ENCODE results near the gene DPP7. TPM values are rescaled to one million over a fixed set of nuclear protein-coding genes. Genes with fewer than 3 reads are reported as not detected.

Gene DPP7
- total RNA-seq, result 100 to 1,000 TPM in 1 of 4 donors, 10 to 100 TPM in 3; 23.2 to 100 (median 76.8) TPM

DNA sequence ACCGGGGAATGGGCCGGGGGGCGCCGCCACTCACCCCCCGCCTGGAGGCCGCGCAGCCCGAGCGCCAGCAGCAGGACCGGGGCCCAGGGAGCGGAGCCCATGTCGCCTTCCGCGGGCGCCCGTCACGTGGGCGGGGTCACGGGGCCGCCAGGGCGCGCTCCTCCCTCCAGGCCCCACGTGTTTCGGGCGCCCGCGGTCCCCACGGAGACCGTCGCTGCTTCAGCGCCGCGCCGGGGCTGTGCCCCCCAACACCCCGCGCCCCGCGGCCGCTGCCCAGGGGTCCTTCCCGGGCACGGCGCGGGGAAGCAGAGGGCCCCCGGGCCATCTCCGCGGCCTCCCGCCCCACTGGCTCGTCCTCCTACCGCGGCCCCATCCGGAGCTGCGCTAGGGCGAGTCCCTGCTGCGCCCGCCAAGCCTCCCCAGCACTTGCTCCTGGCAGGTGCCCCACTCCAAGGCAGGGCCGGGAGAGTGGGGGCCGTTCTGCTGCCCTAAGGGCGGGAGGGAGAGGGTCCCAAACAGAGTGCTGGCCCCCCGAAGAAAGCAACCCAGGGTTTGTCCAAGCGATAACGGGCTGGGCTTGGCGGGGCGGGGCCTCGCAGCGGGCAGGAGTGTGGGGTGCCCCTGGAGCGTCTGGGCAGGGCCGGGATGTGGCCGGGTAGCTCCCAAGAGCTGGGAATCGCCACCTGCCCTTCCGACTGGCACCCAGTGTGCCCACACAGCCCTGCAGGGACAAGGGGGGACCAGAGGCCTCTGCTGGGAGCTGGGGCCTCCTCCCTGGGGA lies at the start of gene DPP7:
Gene DPP7 (minus strand): TSS at position 121 of the 781 bp plus-strand sequence. CDS start 20 bp downstream, at position 101.
- Histone ChIP-seq H3K4me1 (peaks cover 0 to 6% of the 10 kb centered on the region in 2 donors), H3K36me3 (no peaks in the 10 kb centered on the region), H3K27ac (peak within 1 kb of the TSS in 1 of 2 donors; percentile 1), H3K9me3 (no peaks in the 10 kb centered on the region), H3K4me3 (peak within 1 kb of the TSS; percentile 21 to 59), H3K27me3 (no peaks in the 10 kb centered on the region)
- intact Hi-C loops (cut with DNase I; ENCODE audit: low total_unique reads), result loop anchor here (10.0 kb wide), 1 partner anchor 110 kb away; the partner anchor contains the start of genes CYSRT1, RNF208 and RNF224
- TF ChIP-seq, protein P1, sequence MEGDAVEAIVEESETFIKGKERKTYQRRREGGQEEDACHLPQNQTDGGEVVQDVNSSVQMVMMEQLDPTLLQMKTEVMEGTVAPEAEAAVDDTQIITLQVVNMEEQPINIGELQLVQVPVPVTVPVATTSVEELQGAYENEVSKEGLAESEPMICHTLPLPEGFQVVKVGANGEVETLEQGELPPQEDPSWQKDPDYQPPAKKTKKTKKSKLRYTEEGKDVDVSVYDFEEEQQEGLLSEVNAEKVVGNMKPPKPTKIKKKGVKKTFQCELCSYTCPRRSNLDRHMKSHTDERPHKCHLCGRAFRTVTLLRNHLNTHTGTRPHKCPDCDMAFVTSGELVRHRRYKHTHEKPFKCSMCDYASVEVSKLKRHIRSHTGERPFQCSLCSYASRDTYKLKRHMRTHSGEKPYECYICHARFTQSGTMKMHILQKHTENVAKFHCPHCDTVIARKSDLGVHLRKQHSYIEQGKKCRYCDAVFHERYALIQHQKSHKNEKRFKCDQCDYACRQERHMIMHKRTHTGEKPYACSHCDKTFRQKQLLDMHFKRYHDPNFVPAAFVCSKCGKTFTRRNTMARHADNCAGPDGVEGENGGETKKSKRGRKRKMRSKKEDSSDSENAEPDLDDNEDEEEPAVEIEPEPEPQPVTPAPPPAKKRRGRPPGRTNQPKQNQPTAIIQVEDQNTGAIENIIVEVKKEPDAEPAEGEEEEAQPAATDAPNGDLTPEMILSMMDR (IDR thresholded peaks at IDR 0.05), result peak in 1 of 4 experiments; percentile 4
- peak; percentile 10 to 25 for TF ChIP-seq POLR2A (IDR thresholded peaks at IDR 0.05)
- peak in 1 of 2 donors; percentile 55 for DNase-seq

DNA sequence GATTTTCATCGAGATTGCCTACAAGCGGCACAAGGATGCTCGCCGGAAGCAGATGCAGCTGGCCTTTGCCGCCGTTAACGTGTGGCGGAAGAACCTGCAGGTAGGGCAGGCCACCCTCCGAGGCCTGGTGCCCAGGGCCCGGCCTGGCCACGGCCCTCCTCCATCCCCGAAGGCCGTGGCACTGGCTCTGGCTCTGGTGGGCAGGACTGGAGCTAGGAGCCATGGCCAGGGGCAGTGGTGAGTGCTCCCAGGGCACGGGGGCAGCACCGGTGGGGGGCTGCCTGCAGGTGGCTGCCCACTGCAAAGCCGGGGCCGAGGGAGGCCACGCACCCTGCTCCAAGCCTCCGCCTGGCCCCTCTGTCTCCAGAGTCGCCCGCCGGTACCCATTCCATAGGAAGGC lies 49.3 kb upstream of the DPP7 start:
- no peak overlapping the region for H3K27ac ChIP-seq
- intact Hi-C loops (cut with DNase I; ENCODE audit: low total_unique reads), result no loop called here
- TF ChIP-seq, protein P1 (IDR thresholded peaks at IDR 0.05), result no peak
- no peak for TF ChIP-seq POLR2A (IDR thresholded peaks at IDR 0.05)
- peaks cover 4 to 29% of the 10 kb centered on the region in 2 donors for H3K4me1 ChIP-seq
- no peaks in the 10 kb centered on the region for H3K9me3 ChIP-seq
- DNase-seq, result no peak
- no peaks in the 10 kb centered on the region for H3K36me3 ChIP-seq
- peaks cover 53 to 87% of the 10 kb centered on the region in 2 donors for H3K27me3 ChIP-seq
- no peak overlapping the region for H3K4me3 ChIP-seq

DNA sequence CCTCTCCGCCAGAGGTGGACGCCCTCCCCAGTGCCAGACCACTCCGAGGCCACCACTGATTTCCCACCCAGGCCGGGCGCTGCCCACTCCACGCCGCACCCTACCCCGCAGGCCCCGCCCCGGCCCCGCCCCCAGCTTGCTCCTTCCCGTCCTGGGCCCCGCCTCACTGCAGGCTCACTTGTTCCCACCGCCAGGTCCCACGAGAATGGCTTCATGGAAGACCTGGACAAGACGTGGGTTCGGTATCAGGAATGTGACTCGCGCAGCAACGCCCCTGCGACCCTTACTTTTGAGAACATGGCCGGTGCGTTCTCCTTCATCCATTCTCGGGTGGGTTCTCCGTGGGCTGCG lies 48.8 kb upstream of the DPP7 start:
- intact Hi-C loops (cut with DNase I; ENCODE audit: low total_unique reads), result no loop called here

DNA sequence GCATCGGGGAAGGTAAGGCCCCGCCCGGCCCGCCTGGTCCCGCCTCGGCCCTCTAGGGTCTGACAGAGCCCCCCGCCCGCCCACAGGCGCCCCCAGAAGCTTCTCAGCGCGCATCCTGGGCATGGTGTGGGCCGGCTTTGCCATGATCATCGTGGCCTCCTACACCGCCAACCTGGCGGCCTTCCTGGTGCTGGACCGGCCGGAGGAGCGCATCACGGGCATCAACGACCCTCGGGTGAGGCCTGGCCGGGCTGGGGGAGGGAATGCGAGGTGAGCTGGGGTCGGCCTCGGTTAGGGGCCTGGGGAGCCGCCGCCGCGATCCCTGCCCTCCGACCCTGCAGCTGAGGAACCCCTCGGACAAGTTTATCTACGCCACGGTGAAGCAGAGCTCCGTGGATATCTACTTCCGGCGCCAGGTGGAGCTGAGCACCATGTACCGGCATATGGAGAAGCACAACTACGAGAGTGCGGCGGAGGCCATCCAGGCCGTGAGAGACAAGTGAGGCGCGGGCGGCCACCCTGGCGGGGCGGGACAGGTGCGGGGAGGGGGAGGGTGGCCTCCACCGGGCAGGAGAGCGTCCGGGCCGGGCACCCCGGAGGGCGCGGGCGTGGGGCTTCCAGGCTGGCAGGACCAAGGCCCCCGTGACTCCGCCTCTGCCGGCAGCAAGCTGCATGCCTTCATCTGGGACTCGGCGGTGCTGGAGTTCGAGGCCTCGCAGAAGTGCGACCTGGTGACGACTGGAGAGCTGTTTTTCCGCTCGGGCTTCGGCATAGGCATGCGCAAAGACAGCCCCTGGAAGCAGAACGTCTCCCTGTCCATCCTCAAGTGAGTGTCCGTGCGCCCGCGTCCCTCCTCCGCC lies 48.2 kb upstream of the DPP7 start:
- no peak for TF ChIP-seq POLR2A (IDR thresholded peaks at IDR 0.05)
- TF ChIP-seq, protein P1 (IDR thresholded peaks at IDR 0.05), result no peak
- Histone ChIP-seq H3K4me1 (peaks cover 0 to 19% of the 10 kb centered on the region in 2 donors), H3K9me3 (no peaks in the 10 kb centered on the region), H3K36me3 (no peaks in the 10 kb centered on the region), H3K4me3 (no peak overlapping the region), H3K27ac (no peak overlapping the region), H3K27me3 (peaks cover 43 to 87% of the 10 kb centered on the region in 2 donors)
- DNase-seq, result no peak
- intact Hi-C loops (cut with DNase I; ENCODE audit: low total_unique reads), result no loop called here

More for the DNA sequence above, 48.8 kb upstream of the DPP7 start:
- Histone ChIP-seq H3K9me3 (no peaks in the 10 kb centered on the region), H3K27ac (no peak overlapping the region), H3K27me3 (peaks cover 48 to 91% of the 10 kb centered on the region in 2 donors), H3K36me3 (no peaks in the 10 kb centered on the region), H3K4me3 (no peak overlapping the region), H3K4me1 (peaks cover 4 to 25% of the 10 kb centered on the region in 2 donors)
- TF ChIP-seq, protein P1 (IDR thresholded peaks at IDR 0.05), result no peak
- no peak for TF ChIP-seq POLR2A (IDR thresholded peaks at IDR 0.05)
- DNase-seq, result no peak
